ENCODE measurements around the gene FOXF1. TPM values are rescaled to one million over a fixed set of nuclear protein-coding genes. Genes with fewer than 3 reads are reported as not detected.
A peak's percentile ranks its signal among the peaks of the same experiment; 100 is the strongest.

The FOXF1 gene
- total and polyA plus RNA-seq, 9 donors = 0.22 to 1.5 (median 0.45) TPM

DNA sequence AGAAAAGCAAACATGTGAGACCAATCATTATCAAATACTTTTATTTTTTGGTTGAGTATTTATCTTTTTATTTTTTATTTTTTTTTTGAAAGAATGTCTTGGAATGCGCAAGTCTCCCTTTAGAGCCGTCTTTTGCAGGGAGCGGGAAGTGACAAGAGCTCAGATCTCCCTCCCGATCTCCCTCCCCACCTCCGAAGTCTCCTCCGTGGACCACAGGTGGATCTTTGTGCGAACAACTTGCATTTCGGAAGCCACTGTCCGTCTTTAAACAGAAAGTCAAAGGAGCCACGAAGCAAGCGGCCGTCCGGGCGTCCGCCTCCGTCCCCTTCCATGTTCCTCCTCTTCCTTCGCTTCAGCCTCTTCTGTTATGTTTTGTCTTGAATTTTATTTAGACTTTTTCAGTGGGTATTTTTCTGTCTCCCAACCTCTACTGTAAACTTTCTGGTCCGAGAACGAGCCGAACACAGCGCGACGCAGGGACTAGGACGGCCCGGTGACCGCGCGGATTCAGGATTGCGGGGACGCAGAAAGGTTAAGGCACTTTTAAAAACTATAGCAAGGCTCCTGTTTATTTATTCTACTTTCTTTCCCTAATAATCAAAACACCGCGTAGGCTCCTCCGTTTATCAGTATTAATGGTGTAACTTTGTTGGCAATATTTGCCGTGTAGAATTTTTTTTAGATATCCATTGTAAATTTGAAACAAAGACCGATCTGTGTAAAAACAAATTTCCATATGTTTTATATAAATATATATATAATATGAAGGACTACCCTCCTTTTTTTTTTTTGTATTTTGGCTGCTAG lies 3.3 kb downstream of the FOXF1 start:
- 25 to 33% (median 27%) methylated on average over 35 of the region's 35 CpGs for WGBS, 3 donors
- no peak for DNase-seq
- H3K36me3 ChIP-seq = no peaks in the 10 kb centered on the region
- peak overlapping the region; percentile 7 for H3K4me3 ChIP-seq
- no peak overlapping the region for H3K27ac ChIP-seq
- peaks cover 12% of the 10 kb centered on the region for H3K27me3 ChIP-seq
- H3K9me3 ChIP-seq = no peaks in the 10 kb centered on the region
- intact Hi-C loops (cut with DNase I) = loop anchor here in 2 of 4 donors (5.0 to 10.0 kb wide), 2 partner anchors 171 to 689 kb away; no protein-coding TSS in a partner anchor
- no peak for TF ChIP-seq EP300 (IDR thresholded peaks at IDR 0.05)
- TF ChIP-seq, protein P1, sequence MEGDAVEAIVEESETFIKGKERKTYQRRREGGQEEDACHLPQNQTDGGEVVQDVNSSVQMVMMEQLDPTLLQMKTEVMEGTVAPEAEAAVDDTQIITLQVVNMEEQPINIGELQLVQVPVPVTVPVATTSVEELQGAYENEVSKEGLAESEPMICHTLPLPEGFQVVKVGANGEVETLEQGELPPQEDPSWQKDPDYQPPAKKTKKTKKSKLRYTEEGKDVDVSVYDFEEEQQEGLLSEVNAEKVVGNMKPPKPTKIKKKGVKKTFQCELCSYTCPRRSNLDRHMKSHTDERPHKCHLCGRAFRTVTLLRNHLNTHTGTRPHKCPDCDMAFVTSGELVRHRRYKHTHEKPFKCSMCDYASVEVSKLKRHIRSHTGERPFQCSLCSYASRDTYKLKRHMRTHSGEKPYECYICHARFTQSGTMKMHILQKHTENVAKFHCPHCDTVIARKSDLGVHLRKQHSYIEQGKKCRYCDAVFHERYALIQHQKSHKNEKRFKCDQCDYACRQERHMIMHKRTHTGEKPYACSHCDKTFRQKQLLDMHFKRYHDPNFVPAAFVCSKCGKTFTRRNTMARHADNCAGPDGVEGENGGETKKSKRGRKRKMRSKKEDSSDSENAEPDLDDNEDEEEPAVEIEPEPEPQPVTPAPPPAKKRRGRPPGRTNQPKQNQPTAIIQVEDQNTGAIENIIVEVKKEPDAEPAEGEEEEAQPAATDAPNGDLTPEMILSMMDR (IDR thresholded peaks at IDR 0.05) = no peak
- H3K4me1 ChIP-seq (ENCODE audit: insufficient read depth) = peaks cover 11% of the 10 kb centered on the region

DNA sequence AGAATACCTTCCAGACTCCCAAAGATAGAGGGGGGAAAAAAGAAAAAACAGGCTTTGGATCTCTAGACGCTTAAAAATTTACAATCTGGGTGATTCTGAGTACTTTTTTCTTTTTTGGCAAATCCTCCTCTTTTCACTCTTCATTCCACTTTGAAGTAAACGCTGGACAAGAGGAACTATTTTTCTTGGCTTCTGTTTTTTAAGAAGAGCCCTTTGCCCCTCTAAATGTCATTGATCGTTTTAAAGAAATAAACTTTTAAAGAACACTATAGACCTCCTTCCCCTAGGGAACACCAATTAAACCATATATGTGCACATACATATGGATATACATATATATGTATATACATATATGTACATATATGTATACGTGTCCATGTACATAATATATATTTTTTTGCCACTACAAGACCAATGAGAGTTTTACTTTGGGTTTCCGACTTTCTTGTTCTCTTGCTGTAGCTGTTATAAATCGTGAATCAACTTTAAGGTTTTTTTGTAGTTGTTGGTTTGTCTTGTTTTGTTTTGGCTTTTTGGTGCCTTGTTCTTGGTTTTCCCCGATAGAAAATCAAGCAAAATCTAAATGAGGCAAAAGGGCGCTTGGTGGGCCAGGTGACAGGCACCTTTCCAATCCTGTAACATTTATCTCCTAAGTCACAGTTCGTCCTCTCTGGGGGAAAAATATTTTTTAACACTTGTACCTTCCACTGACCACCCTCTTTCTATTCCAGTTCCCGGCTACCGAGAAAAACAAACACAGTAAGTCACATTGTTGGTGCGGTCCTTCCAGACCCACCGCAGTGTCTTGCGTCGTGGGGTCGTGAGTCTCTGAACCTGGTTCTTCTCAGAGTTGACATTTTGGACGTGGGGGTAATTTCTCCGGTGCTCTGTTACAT lies 4.4 kb downstream of the FOXF1 start:
- Histone ChIP-seq H3K4me1 (ENCODE audit: insufficient read depth) (peaks cover 11% of the 10 kb centered on the region), H3K9me3 (no peaks in the 10 kb centered on the region), H3K27ac (no peak overlapping the region), H3K36me3 (no peaks in the 10 kb centered on the region), H3K4me3 (no peak overlapping the region), H3K27me3 (peaks cover 12% of the 10 kb centered on the region)
- intact Hi-C loops (cut with DNase I) = loop anchor here (5.0 to 10.0 kb wide), 3 partner anchors 172 to 690 kb away; no protein-coding TSS in a partner anchor
- 18 to 25% (median 23%) methylated on average over 18 of the region's 18 CpGs for WGBS, 3 donors
- no peak for TF ChIP-seq EP300 (IDR thresholded peaks at IDR 0.05)
- no peak for DNase-seq

DNA sequence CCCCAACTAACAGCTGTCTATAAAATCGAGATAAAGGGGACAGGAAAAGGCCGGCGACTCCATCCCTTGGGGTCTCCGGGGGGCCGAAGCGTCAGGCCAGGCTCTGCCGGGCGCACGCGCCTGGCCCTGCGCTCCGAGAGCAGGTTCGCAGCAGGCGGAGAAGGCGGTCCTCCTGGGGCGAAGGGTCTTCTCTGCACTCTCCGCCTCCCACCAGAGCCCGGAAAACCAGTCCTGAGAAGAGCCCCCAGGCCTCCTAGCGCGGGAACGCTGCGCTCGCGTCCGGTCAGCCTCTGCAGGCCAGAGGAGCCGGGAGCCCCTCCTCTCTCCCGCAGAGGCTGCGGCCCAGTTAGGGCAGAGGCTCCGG lies 5.1 kb downstream of the FOXF1 start:
- DNase-seq = no peak
- H3K4me1 ChIP-seq (ENCODE audit: insufficient read depth) = peaks cover 11% of the 10 kb centered on the region
- intact Hi-C loops (cut with DNase I) = loop anchor here (5.0 to 10.0 kb wide), 2 partner anchors 443 to 691 kb away; no protein-coding TSS in a partner anchor
- H3K4me3 ChIP-seq = peak overlapping the region; percentile 17
- H3K9me3 ChIP-seq = no peaks in the 10 kb centered on the region
- H3K27me3 ChIP-seq = peaks cover 12% of the 10 kb centered on the region
- TF ChIP-seq EP300 (IDR thresholded peaks at IDR 0.05) = no peak
- TF ChIP-seq, protein P1 (IDR thresholded peaks at IDR 0.05) = no peak
- no peak for TF ChIP-seq POLR2A (IDR thresholded peaks at IDR 0.05)
- H3K36me3 ChIP-seq = no peaks in the 10 kb centered on the region
- 9 to 25% (median 12%) methylated on average over 29 of the region's 29 CpGs for WGBS, 3 donors
- no peak overlapping the region for H3K27ac ChIP-seq

DNA sequence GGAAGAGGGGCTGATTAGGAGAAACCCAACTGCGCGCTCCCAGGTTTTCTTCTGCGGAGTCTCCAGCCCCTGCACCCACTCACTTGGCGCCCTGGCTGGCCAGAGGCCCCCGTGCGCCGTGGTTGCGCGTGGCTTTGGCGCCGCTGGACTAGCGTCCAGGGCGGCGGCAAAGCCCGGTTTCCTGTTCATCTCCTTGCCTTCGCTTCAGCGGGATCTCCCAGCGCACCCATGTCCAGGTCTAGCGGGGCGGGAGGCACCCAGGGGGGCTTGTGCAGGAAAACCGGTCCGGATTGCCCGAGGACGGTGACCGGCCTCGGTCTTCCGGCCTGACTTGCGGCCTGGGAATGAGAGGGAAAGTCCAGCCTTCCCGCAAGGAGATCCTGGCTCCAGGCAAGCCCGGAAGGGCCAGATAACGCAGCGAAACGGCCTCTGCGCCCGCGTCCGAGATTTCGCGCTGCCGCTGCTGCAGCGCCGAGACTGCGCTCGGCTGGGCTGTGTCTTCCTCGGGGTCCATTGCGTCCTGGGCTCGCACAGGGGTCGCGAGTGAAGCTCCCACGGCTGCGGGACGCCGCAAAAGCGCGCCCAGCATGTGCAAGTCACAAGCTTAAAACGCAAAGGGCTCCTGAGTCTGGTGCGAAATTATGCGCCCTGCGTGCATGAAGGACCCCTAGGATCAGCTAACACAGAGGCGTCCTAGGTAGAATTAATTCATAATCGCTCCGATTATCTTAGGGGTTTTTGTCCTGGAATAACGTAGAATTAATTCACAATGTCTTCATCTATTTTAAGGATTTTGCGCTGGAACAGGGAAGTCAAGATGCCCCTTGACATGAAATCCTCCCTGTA lies 5.7 kb downstream of the FOXF1 start:
- intact Hi-C loops (cut with DNase I) = loop anchor here (5.0 to 10.0 kb wide), 2 partner anchors 444 to 691 kb away; no protein-coding TSS in a partner anchor
- Histone ChIP-seq H3K36me3 (no peaks in the 10 kb centered on the region), H3K27ac (no peak overlapping the region), H3K4me1 (ENCODE audit: insufficient read depth) (peaks cover 6% of the 10 kb centered on the region), H3K4me3 (peak overlapping the region; percentile 17), H3K27me3 (peaks cover 12% of the 10 kb centered on the region), H3K9me3 (no peaks in the 10 kb centered on the region)
- WGBS, 3 donors = 9 to 20% (median 13%) methylated on average over 54 to 64 of the region's 64 CpGs
- no peak for DNase-seq
- TF ChIP-seq, protein P1 (IDR thresholded peaks at IDR 0.05) = no peak
- TF ChIP-seq EP300 (IDR thresholded peaks at IDR 0.05) (no peak), POLR2A (IDR thresholded peaks at IDR 0.05) (no peak)
